NCI-H510A treated with DMSO at 0.1 percent for 48 hours (cell line): Measurements from ENCODE around the gene RAD9A.

Experiments
- DNase-seq: peaks from one replicate; lab custom pipeline; 2025; lab: John Stamatoyannopoulos, UW

The RAD9A gene

GRCh38 chr11:67391304-67392182, at the start of gene RAD9A:
Gene RAD9A (plus strand): TSS chr11:67391986. CDS start chr11:67392045, 59 bp downstream.
- DNase-seq = peak; percentile 94

- no peak for DNase-seq
Measured at GRCh38 chr11:67344264-67344663, 47.5 kb upstream of the RAD9A start.

- no peak for DNase-seq
Measured at GRCh38 chr11:67345247-67345919, 46.4 kb upstream of the RAD9A start.

- DNase-seq = peak; percentile 77
Measured at GRCh38 chr11:67345920-67346819, 45.6 kb upstream of the RAD9A start.

- DNase-seq = no peak
Measured at GRCh38 chr11:67347964-67348749, 43.6 kb upstream of the RAD9A start.

- no peak for DNase-seq
Measured at GRCh38 chr11:67349036-67349435, 42.8 kb upstream of the RAD9A start.

- no peak for DNase-seq
Measured at GRCh38 chr11:67349457-67349856, 42.3 kb upstream of the RAD9A start.

- no peak for DNase-seq
Measured at GRCh38 chr11:67349928-67350465, 41.8 kb upstream of the RAD9A start.

- peak; percentile 94 for DNase-seq
Measured at GRCh38 chr11:67351275-67352005, 40.3 kb upstream of the RAD9A start.

- DNase-seq = peak; percentile 92
Measured at GRCh38 chr11:67352546-67353316, 39.1 kb upstream of the RAD9A start.

- peak; percentile 99 for DNase-seq
Measured at GRCh38 chr11:67353317-67354074, 38.3 kb upstream of the RAD9A start, which contains the start of gene POLD4. Gene POLD4 (minus strand): TSS chr11:67353546. CDS start chr11:67353399, 147 bp downstream.

GRCh38 chr11:67354075-67355022, 37.4 kb upstream of the RAD9A start:
- no peak for DNase-seq

- no peak for DNase-seq
Measured at GRCh38 chr11:67355023-67355793, 36.6 kb upstream of the RAD9A start.

GRCh38 chr11:67355794-67356386, 35.9 kb upstream of the RAD9A start:
- no peak for DNase-seq

- DNase-seq = no peak
Measured at GRCh38 chr11:67356387-67356863, 35.4 kb upstream of the RAD9A start.

- peak; percentile 91 for DNase-seq
Measured at GRCh38 chr11:67356864-67357561, 34.8 kb upstream of the RAD9A start.
